ENCODE measurements around the gene OSBPL6. TPM values are rescaled to one million over a fixed set of nuclear protein-coding genes. Genes with fewer than 3 reads are reported as not detected.
"Not testable (repeated sequence)": the region's sequence is repeated elsewhere in the genome, so short reads cannot be mapped to it uniquely, and the experiment has no call there.

The OSBPL6 gene
- total RNA-seq, result 1 to 10 TPM; 5.5 to 6.1 TPM

DNA sequence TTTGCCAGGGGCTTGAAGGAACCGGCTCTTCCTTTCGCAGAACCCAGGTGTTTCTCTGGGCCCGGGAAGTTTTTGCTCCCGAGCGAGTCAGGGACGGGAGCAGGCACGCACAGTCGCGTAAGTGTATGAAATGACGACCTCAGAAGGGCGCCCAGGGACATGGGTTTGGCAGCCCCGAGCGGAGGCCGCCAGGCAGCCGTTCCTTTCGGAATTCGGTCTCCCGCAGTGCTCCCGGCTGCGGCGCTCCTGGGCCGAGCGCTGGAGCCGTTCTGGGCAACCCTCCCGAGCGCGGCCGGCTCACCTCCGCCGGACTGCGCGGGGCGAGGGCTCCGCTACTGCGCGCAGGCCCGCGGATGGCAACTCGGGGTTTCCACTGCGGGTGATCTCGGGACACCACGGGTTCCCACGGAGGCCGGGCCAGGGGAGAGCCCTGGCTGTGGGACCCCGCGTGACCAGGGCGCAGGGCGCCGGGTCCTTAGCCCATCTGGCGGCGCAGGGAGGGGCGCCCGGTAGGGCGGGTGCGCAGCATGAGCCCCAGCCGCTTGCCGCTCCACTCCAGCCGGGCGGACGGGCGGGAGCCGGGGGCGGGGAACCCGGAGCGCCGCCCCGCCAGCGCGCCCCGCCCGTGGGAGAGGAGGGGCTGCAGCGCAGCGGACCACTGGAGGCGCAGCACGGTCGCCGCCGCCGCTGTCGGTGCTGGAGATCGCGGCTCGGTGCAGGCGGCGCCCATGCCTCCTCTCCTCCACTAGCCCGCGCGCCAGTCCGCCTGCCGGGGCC, at the start of gene OSBPL6:
Gene OSBPL6, plus strand, starts transcription at position 690 of the 777 bp plus-strand sequence. CDS start 111,673 bp downstream, outside the sequence.
- no peak within 1 kb of the TSS for H3K27ac Mint-ChIP-seq

DNA sequence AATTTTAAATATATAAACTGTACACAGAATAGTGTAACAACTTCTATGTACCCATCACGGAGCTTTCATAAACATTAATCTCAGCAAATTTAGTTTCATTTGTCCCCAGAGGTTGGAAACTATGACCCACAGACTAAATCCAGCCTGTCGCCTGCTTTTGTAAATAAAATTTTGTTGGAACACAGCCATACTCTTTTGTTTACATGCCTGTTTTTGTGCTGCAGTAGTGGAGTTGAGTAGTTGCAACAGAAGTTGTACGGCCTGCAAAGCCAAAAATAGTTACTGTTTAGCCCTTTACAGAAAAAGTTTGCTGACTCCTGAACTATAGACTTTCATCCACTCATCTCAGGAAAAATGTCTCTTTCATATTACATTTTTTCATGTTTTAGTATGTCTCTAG, 42.3 kb upstream of the OSBPL6 start:
- Mint-ChIP-seq H3K36me3 (ENCODE audit: insufficient read depth in 2 of 2) (no peaks in the 10 kb centered on the region), H3K9me3 (peaks cover 0 to 3% of the 10 kb centered on the region in 2 donors), H3K27me3 (ENCODE audit: low read depth) (peaks cover 24% of the 10 kb centered on the region), H3K4me3 (no peak overlapping the region), H3K4me1 (ENCODE audit: low read depth) (no peaks in the 10 kb centered on the region), H3K27ac (no peak overlapping the region)
- no peak for ATAC-seq (replicated peaks in 1 of 2)
- DNase-seq, result no peak

More for the DNA sequence above, at the start of gene OSBPL6:
- peak; percentile 94 for ATAC-seq (replicated peaks in 1 of 2)
- no peaks in the 10 kb centered on the region for H3K9me3 Mint-ChIP-seq
- H3K36me3 Mint-ChIP-seq (ENCODE audit: insufficient read depth in 2 of 2), result peaks cover 0 to 4% of the 10 kb centered on the region in 2 donors
- peaks cover 45% of the 10 kb centered on the region for H3K27me3 Mint-ChIP-seq (ENCODE audit: low read depth)
- DNase-seq, result peak; percentile 82 to 84
- H3K4me1 Mint-ChIP-seq (ENCODE audit: low read depth), result peaks cover 15% of the 10 kb centered on the region
- H3K4me3 Mint-ChIP-seq, result peak within 1 kb of the TSS; percentile 82 to 89

DNA sequence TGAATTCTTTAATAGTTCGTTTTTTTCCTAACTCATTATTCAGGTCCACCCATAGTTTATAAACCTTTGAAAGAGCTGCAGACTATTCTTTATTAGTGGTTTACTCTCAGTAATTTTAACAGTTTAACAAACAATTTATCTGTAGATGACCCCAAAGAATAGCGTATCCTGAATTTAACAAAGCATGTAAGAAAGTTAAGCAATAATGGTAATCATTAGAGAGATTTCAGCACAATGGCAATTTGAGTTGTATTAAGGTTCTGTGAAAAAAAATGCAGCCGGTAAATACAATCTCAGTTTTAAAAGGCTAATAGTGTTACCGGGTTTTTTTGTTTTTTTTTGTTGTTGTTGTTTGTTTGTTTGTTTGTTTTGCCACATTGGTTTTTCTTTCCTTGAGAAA, 41.8 kb upstream of the OSBPL6 start:
- Mint-ChIP-seq H3K9me3 (peaks cover 0 to 3% of the 10 kb centered on the region in 2 donors), H3K4me3 (no peak overlapping the region), H3K36me3 (ENCODE audit: insufficient read depth in 2 of 2) (no peaks in the 10 kb centered on the region), H3K27ac (no peak overlapping the region), H3K4me1 (ENCODE audit: low read depth) (no peaks in the 10 kb centered on the region), H3K27me3 (ENCODE audit: low read depth) (peaks cover 21% of the 10 kb centered on the region)
- ATAC-seq (replicated peaks in 1 of 2), result no peak
- no peak for DNase-seq

DNA sequence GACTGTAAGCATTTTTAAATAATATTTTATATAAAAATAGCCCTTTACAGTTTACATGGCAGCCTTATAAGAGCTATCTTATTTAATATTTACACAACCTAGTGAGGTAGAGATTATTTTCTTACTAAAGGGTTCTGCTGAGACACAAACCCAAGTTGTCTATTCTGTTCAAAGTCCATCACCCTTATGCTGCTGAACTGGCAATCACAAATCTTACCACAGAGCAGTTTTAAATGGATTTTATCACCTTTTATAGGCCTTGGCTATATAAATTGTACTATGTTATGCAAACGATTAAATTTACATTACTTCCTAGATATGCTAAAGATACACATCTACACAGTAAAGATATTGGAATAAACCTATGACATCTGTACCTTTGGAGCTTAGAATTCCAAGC, 41.3 kb upstream of the OSBPL6 start:
- no peaks in the 10 kb centered on the region for H3K36me3 Mint-ChIP-seq (ENCODE audit: insufficient read depth in 2 of 2)
- H3K4me3 Mint-ChIP-seq, result no peak overlapping the region
- peaks cover 0 to 3% of the 10 kb centered on the region in 2 donors for H3K9me3 Mint-ChIP-seq
- DNase-seq (no peak), ATAC-seq (replicated peaks in 1 of 2) (no peak)
- no peak overlapping the region for H3K27ac Mint-ChIP-seq
- no peaks in the 10 kb centered on the region for H3K4me1 Mint-ChIP-seq (ENCODE audit: low read depth)
- peaks cover 19% of the 10 kb centered on the region for H3K27me3 Mint-ChIP-seq (ENCODE audit: low read depth)

DNA sequence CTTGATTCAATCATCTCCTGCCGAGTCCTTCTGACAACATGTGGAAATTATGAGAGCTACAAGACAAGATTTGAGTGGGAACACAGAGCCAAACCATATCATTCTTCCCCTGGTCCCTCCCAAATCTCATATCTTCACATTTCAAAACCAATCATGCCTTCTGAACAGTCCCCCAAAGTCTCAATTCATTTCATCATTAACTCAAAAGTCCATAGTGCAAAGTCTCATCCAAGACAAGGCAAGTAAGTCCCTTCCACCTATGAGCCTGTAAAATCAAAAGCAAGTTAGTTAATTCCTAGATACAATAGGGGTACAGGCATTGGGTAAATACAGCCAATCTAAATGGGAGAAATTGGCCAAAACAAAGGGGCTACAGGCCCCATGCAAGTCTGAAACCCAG, 40.4 kb upstream of the OSBPL6 start:
- not testable (repeated sequence) for H3K4me1 Mint-ChIP-seq (ENCODE audit: low read depth); H3K9me3 Mint-ChIP-seq; ATAC-seq (replicated peaks in 1 of 2); DNase-seq; H3K27ac Mint-ChIP-seq; H3K4me3 Mint-ChIP-seq; H3K36me3 Mint-ChIP-seq (ENCODE audit: insufficient read depth in 2 of 2)
- H3K27me3 Mint-ChIP-seq (ENCODE audit: low read depth), result peaks cover 22% of the 10 kb centered on the region

DNA sequence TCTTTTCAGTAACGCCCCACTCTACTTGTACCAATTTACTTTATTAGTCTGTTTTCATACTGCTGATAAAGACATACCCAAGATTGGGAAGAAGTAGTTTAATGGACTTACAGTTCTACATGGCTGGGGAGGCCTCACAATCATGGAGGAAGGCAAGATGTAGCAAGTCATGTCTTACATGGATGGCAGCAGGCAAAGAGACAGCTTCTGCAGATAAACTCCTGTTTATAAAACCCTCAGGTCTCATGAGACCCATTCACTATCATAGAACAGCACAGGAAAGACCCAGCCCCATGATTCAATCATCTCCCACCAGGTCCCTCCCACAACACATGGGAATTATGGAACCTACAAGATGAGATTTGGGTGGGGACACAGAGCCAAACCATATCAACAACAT, 38.8 kb upstream of the OSBPL6 start:
- H3K4me3 Mint-ChIP-seq, result no peak overlapping the region
- H3K27ac Mint-ChIP-seq, result no peak overlapping the region
- no peak for ATAC-seq (replicated peaks in 1 of 2)
- no peaks in the 10 kb centered on the region for H3K36me3 Mint-ChIP-seq (ENCODE audit: insufficient read depth in 2 of 2)
- peaks cover 0 to 3% of the 10 kb centered on the region in 2 donors for H3K9me3 Mint-ChIP-seq
- peaks cover 29% of the 10 kb centered on the region for H3K27me3 Mint-ChIP-seq (ENCODE audit: low read depth)
- DNase-seq, result no peak
- no peaks in the 10 kb centered on the region for H3K4me1 Mint-ChIP-seq (ENCODE audit: low read depth)

DNA sequence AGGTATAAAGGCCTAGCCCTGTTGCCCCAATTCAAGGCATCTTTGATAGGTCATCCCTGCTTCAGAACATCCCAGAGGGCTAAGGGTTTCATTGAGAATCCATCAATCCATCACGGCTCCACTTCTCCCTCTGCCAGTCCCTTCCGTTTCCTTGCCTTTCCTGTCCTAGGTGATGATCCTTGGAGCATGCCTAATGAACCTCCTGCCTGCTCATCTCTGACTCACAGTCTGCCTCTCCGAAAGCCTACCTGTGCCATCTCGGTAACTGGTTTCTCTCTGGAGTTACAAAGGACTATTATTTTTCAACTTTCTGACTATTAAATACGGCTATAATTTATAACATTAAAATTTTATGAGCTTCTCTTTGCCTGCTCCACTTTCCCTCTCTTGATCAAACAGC, 36.7 kb upstream of the OSBPL6 start:
- Mint-ChIP-seq H3K36me3 (ENCODE audit: insufficient read depth in 2 of 2) (no peaks in the 10 kb centered on the region), H3K9me3 (peaks cover 0 to 3% of the 10 kb centered on the region in 2 donors), H3K4me3 (no peak overlapping the region), H3K27ac (no peak overlapping the region), H3K4me1 (ENCODE audit: low read depth) (no peaks in the 10 kb centered on the region), H3K27me3 (ENCODE audit: low read depth) (peaks cover 37% of the 10 kb centered on the region)
- DNase-seq, result no peak
- no peak for ATAC-seq (replicated peaks in 1 of 2)

DNA sequence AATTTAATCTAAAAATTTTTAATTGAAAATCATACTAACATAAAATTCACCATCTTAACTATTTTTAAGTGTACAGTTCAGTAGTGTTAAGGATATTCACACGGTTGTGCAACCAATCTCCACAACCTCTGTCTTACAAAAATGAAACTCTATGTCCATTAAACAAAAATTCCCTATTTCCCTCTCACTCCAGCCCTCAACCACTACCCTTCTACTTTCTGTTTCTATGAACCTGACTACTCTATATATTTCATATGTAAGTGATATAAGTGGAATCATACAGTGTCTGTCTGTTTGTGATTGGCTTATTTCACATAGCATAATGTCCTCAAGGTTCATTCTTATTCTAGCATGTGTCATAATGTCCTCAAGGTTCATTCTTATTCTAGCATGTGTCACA, 34.3 kb upstream of the OSBPL6 start:
- Mint-ChIP-seq H3K36me3 (ENCODE audit: insufficient read depth in 2 of 2) (no peaks in the 10 kb centered on the region), H3K4me1 (ENCODE audit: low read depth) (peaks cover 7% of the 10 kb centered on the region), H3K9me3 (peaks cover 0 to 3% of the 10 kb centered on the region in 2 donors), H3K27ac (no peak overlapping the region), H3K4me3 (no peak overlapping the region), H3K27me3 (ENCODE audit: low read depth) (peaks cover 33% of the 10 kb centered on the region)
- ATAC-seq (replicated peaks in 1 of 2) (no peak), DNase-seq (no peak)

DNA sequence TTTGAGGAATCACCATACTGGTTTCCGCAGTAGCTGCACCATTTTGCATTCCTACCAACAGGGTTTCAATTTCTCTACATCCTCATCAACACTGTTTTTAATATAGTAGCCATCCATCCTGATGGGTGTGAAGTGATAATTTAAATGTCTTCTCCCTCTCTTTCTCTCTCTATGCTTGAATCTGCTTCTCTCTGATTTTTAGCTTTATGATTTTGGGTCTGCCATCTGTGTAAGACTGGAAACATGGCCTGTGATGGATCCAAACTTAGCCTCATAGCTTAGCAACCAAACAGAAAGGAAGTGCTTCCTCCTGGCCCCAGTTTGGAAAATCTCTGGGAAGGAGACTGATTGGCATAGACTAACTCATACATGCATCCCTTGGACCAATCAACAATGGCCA, 33.7 kb upstream of the OSBPL6 start:
- Mint-ChIP-seq H3K4me1 (ENCODE audit: low read depth) (peaks cover 7% of the 10 kb centered on the region), H3K27ac (no peak overlapping the region), H3K36me3 (ENCODE audit: insufficient read depth in 2 of 2) (no peaks in the 10 kb centered on the region), H3K9me3 (no peaks in the 10 kb centered on the region), H3K4me3 (no peak overlapping the region), H3K27me3 (ENCODE audit: low read depth) (peaks cover 33% of the 10 kb centered on the region)
- ATAC-seq (replicated peaks in 1 of 2) (no peak), DNase-seq (no peak)

DNA sequence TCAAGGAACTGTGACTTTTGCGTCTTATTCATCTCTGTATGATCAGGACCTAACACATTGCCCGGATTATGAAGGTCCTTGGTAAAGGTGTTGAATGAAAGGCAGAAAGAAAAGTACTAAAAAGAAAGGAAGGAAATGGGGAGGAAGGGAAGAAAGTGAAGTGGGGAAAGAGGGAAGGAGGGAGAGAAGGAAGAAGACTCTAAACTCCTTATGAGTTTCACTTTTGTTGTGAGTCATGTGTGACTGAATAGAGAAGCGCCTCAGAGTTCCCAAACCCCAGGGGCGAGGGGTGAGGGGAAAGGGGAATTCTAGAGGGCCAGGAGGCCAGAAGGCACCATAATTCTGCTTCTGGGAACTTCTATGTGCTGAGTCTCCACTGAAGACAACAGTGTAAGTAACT, 30.9 kb upstream of the OSBPL6 start:
- ATAC-seq (replicated peaks in 1 of 2) (no peak), DNase-seq (no peak)
- H3K27me3 Mint-ChIP-seq (ENCODE audit: low read depth), result peaks cover 27% of the 10 kb centered on the region
- no peaks in the 10 kb centered on the region for H3K36me3 Mint-ChIP-seq (ENCODE audit: insufficient read depth in 2 of 2)
- H3K9me3 Mint-ChIP-seq, result no peaks in the 10 kb centered on the region
- no peak overlapping the region for H3K27ac Mint-ChIP-seq
- peaks cover 7% of the 10 kb centered on the region for H3K4me1 Mint-ChIP-seq (ENCODE audit: low read depth)
- no peak overlapping the region for H3K4me3 Mint-ChIP-seq

DNA sequence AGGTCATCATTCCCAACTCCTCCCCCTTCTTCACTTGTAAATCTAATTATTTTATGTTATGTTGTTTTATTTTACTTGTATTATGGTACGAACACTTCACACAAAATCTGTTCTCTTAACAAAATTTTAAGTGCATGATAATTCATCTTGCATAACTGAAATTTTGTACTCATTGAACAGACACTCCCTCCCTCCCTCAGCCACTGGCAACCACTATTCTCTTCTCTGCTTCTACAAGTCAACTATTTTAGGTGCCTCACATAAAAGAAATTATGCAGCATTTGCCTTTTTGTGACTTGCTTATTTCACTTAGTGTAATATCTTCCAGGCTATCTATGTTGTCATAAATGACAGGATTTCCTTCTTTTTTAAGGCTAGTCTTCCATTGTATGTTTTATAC, 30.4 kb upstream of the OSBPL6 start:
- ATAC-seq (replicated peaks in 1 of 2), result no peak
- Mint-ChIP-seq H3K4me3 (no peak overlapping the region), H3K27me3 (ENCODE audit: low read depth) (peaks cover 26% of the 10 kb centered on the region), H3K9me3 (no peaks in the 10 kb centered on the region), H3K36me3 (ENCODE audit: insufficient read depth in 2 of 2) (no peaks in the 10 kb centered on the region), H3K4me1 (ENCODE audit: low read depth) (peaks cover 7% of the 10 kb centered on the region), H3K27ac (no peak overlapping the region)
- no peak for DNase-seq

DNA sequence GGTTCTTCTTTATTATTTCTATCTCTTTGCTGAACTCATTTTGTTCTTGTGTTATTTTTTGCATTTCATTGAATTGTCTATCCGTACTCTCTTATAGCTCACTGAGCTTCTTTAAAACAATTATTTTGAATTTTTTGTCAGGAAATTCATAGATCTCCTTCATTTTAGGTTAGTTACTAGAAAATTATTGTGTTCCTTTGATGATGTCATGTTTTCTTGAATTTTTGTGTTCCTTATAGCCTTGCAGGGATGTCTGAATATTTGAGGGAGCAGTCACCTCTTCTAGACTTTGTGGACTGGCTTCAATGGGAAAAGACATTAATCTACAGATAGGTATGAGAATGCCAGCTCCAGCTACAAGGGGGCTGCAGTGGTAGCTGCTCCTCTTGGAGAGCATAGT, 20.7 kb upstream of the OSBPL6 start:
- Mint-ChIP-seq H3K27me3 (ENCODE audit: low read depth) (peaks cover 10% of the 10 kb centered on the region), H3K4me3 (no peak overlapping the region), H3K36me3 (ENCODE audit: insufficient read depth in 2 of 2) (no peaks in the 10 kb centered on the region), H3K4me1 (ENCODE audit: low read depth) (no peaks in the 10 kb centered on the region), H3K9me3 (no peaks in the 10 kb centered on the region), H3K27ac (peak overlapping the region; percentile 22)
- DNase-seq, result no peak
- ATAC-seq (replicated peaks in 1 of 2), result no peak

DNA sequence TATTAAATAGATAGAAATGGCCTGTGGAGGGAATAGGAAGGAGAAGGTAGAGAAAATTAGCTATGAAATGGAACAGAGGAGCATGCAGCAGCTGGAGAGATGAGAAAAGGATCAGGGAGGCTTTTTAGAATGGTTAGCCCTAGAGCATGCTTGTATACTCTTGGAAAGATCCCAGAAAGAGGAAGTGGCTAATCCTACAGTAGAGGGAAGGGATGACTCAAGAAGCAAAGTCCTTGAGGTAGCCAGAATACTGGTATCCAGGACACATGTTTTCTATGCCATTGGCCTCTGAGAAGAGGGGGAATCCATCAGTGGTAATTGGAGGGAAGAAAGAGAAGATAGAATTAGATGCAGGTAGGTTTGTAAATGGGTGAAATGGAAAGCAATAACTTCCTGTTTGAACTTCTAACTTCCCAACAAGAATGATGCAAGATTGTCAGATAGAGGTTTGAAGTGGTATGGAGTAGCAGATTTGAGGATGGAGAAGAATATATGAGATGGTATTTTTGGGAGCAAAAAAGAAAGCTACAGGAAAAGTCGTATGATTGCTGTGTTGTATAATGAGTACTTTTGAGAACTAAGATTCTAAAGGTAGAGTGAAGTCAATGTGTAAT, 17.1 kb upstream of the OSBPL6 start:
- Mint-ChIP-seq H3K27me3 (ENCODE audit: low read depth) (peaks cover 10% of the 10 kb centered on the region), H3K4me3 (no peak overlapping the region), H3K36me3 (ENCODE audit: insufficient read depth in 2 of 2) (no peaks in the 10 kb centered on the region), H3K4me1 (ENCODE audit: low read depth) (no peaks in the 10 kb centered on the region), H3K9me3 (no peaks in the 10 kb centered on the region), H3K27ac (no peak overlapping the region)
- DNase-seq, result no peak
- no peak for ATAC-seq (replicated peaks in 1 of 2)

DNA sequence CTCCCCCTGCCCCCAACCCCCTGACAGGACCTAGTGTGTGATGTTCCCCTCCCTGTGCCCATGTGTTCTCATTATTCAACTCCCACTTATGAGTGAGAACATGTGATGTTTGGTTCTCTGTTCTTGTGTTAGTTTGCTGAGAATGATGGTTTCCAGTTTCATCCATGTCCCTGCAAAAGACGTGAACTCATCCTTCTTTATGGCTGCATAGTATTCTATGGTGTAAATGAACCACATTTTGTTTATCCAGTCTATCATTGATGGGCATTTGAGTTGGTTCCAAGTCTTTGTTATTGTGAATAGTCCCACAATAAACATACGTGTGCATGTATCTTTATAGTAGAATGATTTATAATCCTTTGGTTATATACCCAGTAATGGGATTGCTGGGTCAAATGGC, 13.7 kb upstream of the OSBPL6 start:
- DNase-seq; ATAC-seq (replicated peaks in 1 of 2); H3K36me3 Mint-ChIP-seq (ENCODE audit: insufficient read depth in 2 of 2); H3K9me3 Mint-ChIP-seq; H3K4me1 Mint-ChIP-seq (ENCODE audit: low read depth); H3K4me3 Mint-ChIP-seq; H3K27ac Mint-ChIP-seq: not testable (repeated sequence)
- peaks cover 10% of the 10 kb centered on the region for H3K27me3 Mint-ChIP-seq (ENCODE audit: low read depth)

Measured in activated T-cell treated with anti-CD3 and anti-CD28 coated beads, Interleukin-2, amount 50 U/mL, for 72 hours (primary cell).